H9 (cell line): ENCODE data around the gene GPD2. TPM values are rescaled to one million over a fixed set of nuclear protein-coding genes. Genes with fewer than 3 reads are reported as not detected.

Experiments used
- DNase-seq: peaks from one replicate; pipeline ENCODE4 v3.0.0-alpha.2; 2017
- H2AFZ ChIP-seq: one replicate; pipeline ENCODE4 v1.6.1; 2013; ENCODE audit warnings: mild to moderate bottlenecking, low read length, control low read depth, moderate library complexity
- H2AK5ac ChIP-seq: 2 replicates; pipeline ENCODE4 v1.6.1; 2013; ENCODE audit warnings: low read length, control low read depth, mixed read lengths; ENCODE audit not compliant: insufficient read length
- H2BK120ac ChIP-seq: one replicate; pipeline ENCODE4 v1.6.1; 2013; ENCODE audit warnings: low read depth, mild to moderate bottlenecking, low read length, control low read depth, inconsistent platforms; ENCODE audit not compliant: poor library complexity, severe bottlenecking
- H2BK12ac ChIP-seq: 2 replicates; pipeline ENCODE4 v1.6.1; 2013; ENCODE audit warnings: low read length, control low read depth, mixed read lengths, low read depth; ENCODE audit not compliant: insufficient read length
- H2BK15ac ChIP-seq: 2 replicates; pipeline ENCODE4 v1.6.1; 2013; ENCODE audit warnings: low read depth, low read length, control low read depth
- H2BK20ac ChIP-seq: one replicate; pipeline ENCODE4 v1.6.1; 2013; ENCODE audit warnings: low read depth, mild to moderate bottlenecking, low read length, control low read depth, inconsistent platforms; ENCODE audit not compliant: poor library complexity, severe bottlenecking
- H2BK5ac ChIP-seq: 2 replicates; pipeline ENCODE4 v1.6.1; 2013; ENCODE audit warnings: low read length, control low read depth, mixed read lengths; ENCODE audit not compliant: insufficient read length
- H3K14ac ChIP-seq: 2 replicates; pipeline ENCODE4 v1.6.1; 2013; ENCODE audit warnings: low read length, control low read depth; ENCODE audit not compliant: insufficient read depth
- H3K18ac ChIP-seq: 2 replicates; pipeline ENCODE4 v1.6.1; 2013; ENCODE audit warnings: low read depth, mild to moderate bottlenecking, mixed read lengths, low read length, control low read depth; ENCODE audit not compliant: insufficient read length
- H3K23ac ChIP-seq: 2 replicates; pipeline ENCODE4 v1.6.1; 2013; ENCODE audit warnings: low read length, control low read depth, mixed read lengths, low read depth; ENCODE audit not compliant: insufficient read length
- H3K23me2 ChIP-seq: 2 replicates; pipeline ENCODE4 v1.6.1; 2013; ENCODE audit warnings: low read depth, mild to moderate bottlenecking, mixed read lengths, low read length, control low read depth; ENCODE audit not compliant: insufficient read length, poor library complexity, severe bottlenecking
- H3K27ac ChIP-seq: 2 replicates; pipeline ENCODE4 v1.5.1; 2013; ENCODE audit warnings: low read length, control low read depth, mixed read lengths, low read depth; ENCODE audit not compliant: insufficient read length
- H3K27me3 ChIP-seq: 2 replicates; pipeline ENCODE4 v1.6.1; 2013; ENCODE audit warnings: low read length, control low read depth, inconsistent platforms; ENCODE audit not compliant: insufficient read depth
- H3K4ac ChIP-seq: 2 replicates; pipeline ENCODE4 v1.6.1; 2013; ENCODE audit warnings: low read depth, mild to moderate bottlenecking, control low read depth, inconsistent platforms, low read length, moderate library complexity
- H3K4me1 ChIP-seq: 2 replicates; pipeline ENCODE4 v1.6.1; 2013; ENCODE audit warnings: low read length, control low read depth, inconsistent platforms; ENCODE audit not compliant: insufficient read depth
- H3K4me2 ChIP-seq: 2 replicates; pipeline ENCODE4 v1.6.1; 2013; ENCODE audit warnings: low read length, control low read depth, mixed read lengths; ENCODE audit not compliant: insufficient read length, insufficient read depth
- H3K56ac ChIP-seq: 2 replicates; pipeline ENCODE4 v1.6.1; 2013; ENCODE audit warnings: low read depth, mild to moderate bottlenecking, mixed read lengths, low read length, control low read depth; ENCODE audit not compliant: insufficient read length
- H3K79me1 ChIP-seq: 2 replicates; pipeline ENCODE4 v1.6.1; 2013; ENCODE audit warnings: low read depth, mild to moderate bottlenecking, moderate library complexity, low read length, control low read depth, inconsistent platforms; ENCODE audit not compliant: insufficient read depth, poor library complexity, severe bottlenecking
- H3K79me2 ChIP-seq: 2 replicates; pipeline ENCODE4 v1.6.1; 2013; ENCODE audit warnings: low read length, control low read depth, inconsistent platforms; ENCODE audit not compliant: insufficient read depth
- H3K9ac ChIP-seq: 2 replicates; pipeline ENCODE4 v1.6.1; 2013; ENCODE audit warnings: low read length, control low read depth, mixed read lengths; ENCODE audit not compliant: insufficient read length; ENCODE audit errors: extremely low read depth
- H3K9me3 ChIP-seq: one replicate; pipeline ENCODE4 v1.6.1; 2013; ENCODE audit warnings: low read depth, low read length, inconsistent platforms; ENCODE audit not compliant: control insufficient read depth
- H3T11ph ChIP-seq: one replicate; pipeline ENCODE4 v1.6.1; 2013; ENCODE audit warnings: mild to moderate bottlenecking, low read length, control low read depth, inconsistent platforms
- H4K20me1 ChIP-seq: one replicate; pipeline ENCODE4 v1.6.1; 2013; ENCODE audit not compliant: control insufficient read depth, insufficient read length, insufficient read depth
- H4K5ac ChIP-seq: 2 replicates; pipeline ENCODE4 v1.6.1; 2013; ENCODE audit warnings: low read depth, mild to moderate bottlenecking, mixed read lengths, low read length, control low read depth; ENCODE audit not compliant: insufficient read length
- H4K8ac ChIP-seq: replicated peaks from 2 replicates; pipeline ENCODE4 v1.6.1; 2013; ENCODE audit warnings: low read length, control low read depth, mixed read lengths, low read depth; ENCODE audit not compliant: insufficient read length
- H4K91ac ChIP-seq: 2 replicates; pipeline ENCODE4 v1.6.1; 2013; ENCODE audit warnings: low read depth, mild to moderate bottlenecking, moderate library complexity, mixed read lengths, low read length, control low read depth; ENCODE audit not compliant: insufficient read length
- H3K27ac Mint-ChIP-seq, 3 experiments: 2 replicates in 2 of 3; 3 replicates in 1 of 3; pipeline ENCODE4 v1.8.0; 2020 to 2021; ENCODE audit warnings: mixed read lengths in 3 of 3, mild to moderate bottlenecking in 1 of 3, moderate library complexity in 1 of 3
- H3K27me3 Mint-ChIP-seq: 2 replicates; pipeline ENCODE4 v1.8.0; 2021; ENCODE audit warnings: low read depth, mild to moderate bottlenecking, moderate library complexity, mixed read lengths
- H3K36me3 Mint-ChIP-seq, 3 experiments: 2 replicates in 2 of 3; 3 replicates in 1 of 3; pipeline ENCODE4 v1.8.0; 2020 to 2021; ENCODE audit warnings: low read depth in 3 of 3, mixed read lengths in 3 of 3; ENCODE audit not compliant: insufficient read depth in 1 of 3
- H3K4me1 Mint-ChIP-seq, 2 experiments: 2 replicates each; pipeline ENCODE4 v1.8.0; 2020; ENCODE audit warnings: mixed read lengths in 2 of 2
- H3K4me3 Mint-ChIP-seq, 2 experiments: 2 replicates in 1 of 2; 3 replicates in 1 of 2; pipeline ENCODE4 v1.8.0; 2020 to 2021; ENCODE audit warnings: mild to moderate bottlenecking in 2 of 2, mixed read lengths in 2 of 2, moderate library complexity in 1 of 2
- H3K9me3 Mint-ChIP-seq, 2 experiments: 2 replicates in 1 of 2; 3 replicates in 1 of 2; pipeline ENCODE4 v1.8.0; 2020; ENCODE audit warnings: mild to moderate bottlenecking in 2 of 2, mixed read lengths in 2 of 2, moderate library complexity in 1 of 2
- CTCF ChIP-seq: fragments of 200-600 bp; sonication (generic); conservative IDR thresholded peaks from 3 replicates; pipeline ENCODE4 v1.8.0; 2021; ENCODE audit warnings: antibody characterized with exemption, mild to moderate bottlenecking
- WGBS: extraction: QIAGEN DNeasy Blood & Tissue Kit; methylation state at CpG from one replicate; pipeline ENCODE4 v1.1.7; 2013; ENCODE audit warnings: missing lambda C conversion rate, low lambda C conversion rate, mixed read lengths; ENCODE audit not compliant: insufficient read length; ENCODE audit errors: extremely low coverage; 5-methylcytosine and 5-hydroxymethylcytosine counted together
- total RNA-seq: library from RNA; stranded (reverse); gene quantifications from 2 replicates; pipeline ENCODE4 v1.2.1, GENCODE V29; 2021

The GPD2 gene
- total RNA-seq, 1 experiment from 2014 or later = 46.0 TPM

DNA sequence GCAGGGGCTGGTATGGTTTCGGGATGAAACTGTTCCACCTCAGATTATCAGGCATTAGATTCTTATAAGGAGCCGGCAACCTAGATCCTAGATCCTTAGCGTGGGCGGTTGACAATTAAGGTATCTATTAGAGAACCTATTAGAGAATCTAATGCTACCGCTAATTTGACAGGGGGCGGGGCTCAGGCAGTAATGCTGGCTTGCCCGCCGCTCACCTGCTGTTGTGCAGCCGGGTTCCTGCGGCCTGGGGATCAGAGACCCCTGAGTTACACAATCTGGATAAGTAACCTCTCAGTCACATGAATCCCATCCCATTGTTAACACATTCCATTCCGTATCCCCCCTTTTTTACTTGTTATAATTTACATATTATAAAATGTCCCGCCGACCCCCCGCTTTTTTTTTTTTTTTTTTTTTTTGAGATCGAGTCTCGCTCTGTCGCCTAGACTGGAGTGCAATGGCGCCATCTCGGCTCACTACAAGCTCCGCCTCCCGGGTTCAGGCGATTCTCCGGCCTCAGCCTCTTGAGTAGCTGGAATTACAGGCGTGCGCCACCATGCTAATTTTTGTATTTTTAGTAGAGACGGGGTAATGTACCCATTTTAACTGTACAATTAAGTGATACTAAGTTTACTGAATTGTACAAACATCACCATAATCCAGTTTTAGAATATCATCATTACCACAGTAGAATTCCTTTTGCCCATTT, 42.0 kb upstream of the GPD2 start:
- no peak overlapping the region for H3K4me2 ChIP-seq
- no peak overlapping the region for H3K4ac ChIP-seq
- H3K23ac ChIP-seq = no peak overlapping the region
- no peak overlapping the region for H2BK15ac ChIP-seq
- no peaks in the 10 kb centered on the region for H4K20me1 ChIP-seq
- H2AFZ ChIP-seq = no peak overlapping the region
- no peak overlapping the region for H2BK20ac ChIP-seq
- no peak overlapping the region for H3T11ph ChIP-seq
- H2BK12ac ChIP-seq = no peak overlapping the region
- no peak overlapping the region for H3K18ac ChIP-seq
- no peak overlapping the region for H3K14ac ChIP-seq
- H3K9ac ChIP-seq = no peak overlapping the region
- DNase-seq = no peak
- no peaks in the 10 kb centered on the region for H3K79me1 ChIP-seq
- Mint-ChIP-seq H3K36me3 (no peaks in the 10 kb centered on the region), H3K4me1 (peaks cover 0 to 3% of the 10 kb centered on the region in 2 experiments; a peak in 1 of 4 replicates), H3K27ac (no peak overlapping the region), H3K9me3 (no peaks in the 10 kb centered on the region), H3K4me3 (no peak overlapping the region), H3K27me3 (peaks cover 11% of the 10 kb centered on the region)
- no peak overlapping the region for H4K8ac ChIP-seq
- H2BK5ac ChIP-seq = no peak overlapping the region
- no CpG with 5 or more reads among the region's 26 CpGs for WGBS
- no peak overlapping the region for H4K5ac ChIP-seq
- no peaks in the 10 kb centered on the region for H3K4me1 ChIP-seq
- TF ChIP-seq CTCF = no peak
- no peaks in the 10 kb centered on the region for H3K9me3 ChIP-seq
- no peaks in the 10 kb centered on the region for H3K79me2 ChIP-seq
- H3K27me3 ChIP-seq = no peaks in the 10 kb centered on the region
- H2BK120ac ChIP-seq = no peak overlapping the region
- H3K23me2 ChIP-seq = no peaks in the 10 kb centered on the region
- H2AK5ac ChIP-seq = no peak overlapping the region
- no peak overlapping the region for H4K91ac ChIP-seq
- H3K27ac ChIP-seq = no peak overlapping the region
- no peak overlapping the region for H3K56ac ChIP-seq
